H1 (cell line): Measurements from ENCODE around the gene MRTFB. TPM values are rescaled to one million over a fixed set of nuclear protein-coding genes. Genes with fewer than 3 reads are reported as not detected.

Experiments used
- CTCF ChIA-PET: fragments of 300-600 bp; sonication (Branson Sonifier 250); formaldehyde crosslinking; loops from one replicate; lab custom pipeline; 2021; ENCODE audit not compliant: partially characterized antibody; lab: Charles Lee
- POLR2A ChIA-PET: fragments of 300-600 bp; sonication (Branson Sonifier 250); formaldehyde crosslinking; loops from one replicate; lab custom pipeline; 2021; ENCODE audit warnings: inconsistent platforms; ENCODE audit not compliant: partially characterized antibody; lab: Charles Lee
- DNase-seq, 2 experiments: peaks; one replicate each; pipeline versions ENCODE4 v3.0.0 to v3.0.0-alpha.2; 2010 to 2022; ENCODE audit warnings: low spot score in 2 of 2, low read depth in 1 of 2, mixed read lengths in 1 of 2
- FAIRE-seq: peaks from 2 replicates; lab custom pipeline; 2011; peaks lifted over from hg19 to GRCh38; lab: Jason Lieb, UNC
- H2AFZ ChIP-seq: 2 replicates; pipeline ENCODE4 v1.8.1; 2012; ENCODE audit warnings: low read length, inconsistent platforms
- H2AK5ac ChIP-seq: 2 replicates; pipeline ENCODE4 v1.6.1; 2013; ENCODE audit warnings: low read depth, low read length
- H2BK120ac ChIP-seq: replicated peaks from 2 replicates; pipeline ENCODE3; 2013; ENCODE audit warnings: low read depth, low read length, inconsistent platforms
- H2BK12ac ChIP-seq: 2 replicates; pipeline ENCODE4 v1.6.1; 2013; ENCODE audit warnings: low read depth, low read length
- H2BK15ac ChIP-seq: 2 replicates; pipeline ENCODE4 v1.6.1; 2013; ENCODE audit warnings: low read length
- H2BK20ac ChIP-seq: 2 replicates; pipeline ENCODE4 v1.6.1; 2013; ENCODE audit warnings: low read length
- H2BK5ac ChIP-seq: 2 replicates; pipeline ENCODE4 v1.6.1; 2013; ENCODE audit warnings: low read depth, low read length
- H3K14ac ChIP-seq: 2 replicates; pipeline ENCODE4 v1.6.1; 2013; ENCODE audit warnings: inconsistent platforms; ENCODE audit not compliant: insufficient read length
- H3K18ac ChIP-seq: 2 replicates; pipeline ENCODE4 v1.6.1; 2013; ENCODE audit warnings: low read length; ENCODE audit errors: extremely low read depth
- H3K23ac ChIP-seq: 2 replicates; pipeline ENCODE4 v1.6.1; 2013; ENCODE audit warnings: inconsistent platforms; ENCODE audit not compliant: insufficient read length
- H3K23me2 ChIP-seq: 2 replicates; pipeline ENCODE4 v1.6.1; 2013; ENCODE audit warnings: low read depth, low read length
- H3K27ac ChIP-seq: 2 replicates; pipeline ENCODE4 v1.6.1; 2011; ENCODE audit warnings: low read depth, low read length, inconsistent platforms
- H3K27me3 ChIP-seq, 4 experiments: replicated peaks in 1 of 4; 1 replicate in 1 of 4; 2 replicates in 3 of 4; pipeline versions ENCODE4 v1.6.1 to v1.8.1; 2011 to 2013; ENCODE audit warnings: low read length in 3 of 4, mild to moderate bottlenecking in 3 of 4, inconsistent platforms in 2 of 4, mixed read lengths in 2 of 4, moderate library complexity in 1 of 4; ENCODE audit not compliant: control insufficient read depth in 3 of 4, insufficient read depth in 3 of 4; ENCODE audit errors: extremely low read depth in 1 of 4
- H3K36me3 ChIP-seq, 4 experiments: 2 replicates each; pipeline versions ENCODE4 v1.6.1 to v1.8.1; 2011 to 2013; ENCODE audit warnings: mild to moderate bottlenecking in 4 of 4, low read length in 3 of 4, moderate library complexity in 2 of 4, control low read depth in 1 of 4, inconsistent platforms in 1 of 4; ENCODE audit not compliant: insufficient read depth in 4 of 4, control insufficient read depth in 2 of 4
- H3K4ac ChIP-seq: replicated peaks from 2 replicates; pipeline ENCODE3; 2013; ENCODE audit warnings: low read length, low read depth, mixed read lengths, inconsistent platforms; ENCODE audit not compliant: insufficient read length
- H3K4me1 ChIP-seq, 4 experiments: replicated peaks in 1 of 4; 1 replicate in 1 of 4; 2 replicates in 3 of 4; pipeline versions ENCODE4 v1.6.1 to v1.8.1; 2011 to 2013; ENCODE audit warnings: low read length in 3 of 4, inconsistent platforms in 2 of 4, mixed read lengths in 1 of 4; ENCODE audit not compliant: insufficient read depth in 4 of 4, control insufficient read depth in 3 of 4
- H3K4me2 ChIP-seq, 2 experiments: 2 replicates each; pipeline versions ENCODE4 v1.6.1 to v1.8.1; 2011 to 2013; ENCODE audit warnings: low read depth in 2 of 2, low read length in 2 of 2, control low read depth in 1 of 2, inconsistent platforms in 1 of 2, mild to moderate bottlenecking in 1 of 2; ENCODE audit not compliant: insufficient read depth in 1 of 2
- H3K4me3 ChIP-seq, 4 experiments: fragments of 200-600, 300-600 bp in 1 of 4; sonication (generic), shearing (Covaris generic), sonication (Bioruptor Twin) in 1 of 4; 2 replicates each; pipeline versions ENCODE4 v1.5.1 to v1.8.1; 2011 to 2016; ENCODE audit warnings: low read length in 4 of 4, low read depth in 3 of 4, control low read depth in 2 of 4, inconsistent platforms in 2 of 4, mild to moderate bottlenecking in 2 of 4, mixed read lengths in 1 of 4, moderate library complexity in 1 of 4; ENCODE audit not compliant: insufficient read depth in 2 of 4; ENCODE audit errors: extremely low read depth in 1 of 4
- H3K56ac ChIP-seq: replicated peaks from 2 replicates; pipeline ENCODE3; 2013; ENCODE audit warnings: low read depth, mild to moderate bottlenecking, mixed read lengths, low read length, inconsistent platforms; ENCODE audit not compliant: insufficient read length
- H3K79me1 ChIP-seq: 2 replicates; pipeline ENCODE4 v1.6.1; 2013; ENCODE audit warnings: low read depth, low read length, control low read depth
- H3K79me2 ChIP-seq, 2 experiments: 2 replicates each; pipeline versions ENCODE4 v1.6.1 to v1.8.1; 2012 to 2013; ENCODE audit warnings: low read length in 2 of 2, mild to moderate bottlenecking in 2 of 2, inconsistent platforms in 1 of 2; ENCODE audit not compliant: insufficient read depth in 2 of 2, control insufficient read depth in 1 of 2
- H3K9ac ChIP-seq, 4 experiments: replicated peaks in 1 of 4; 1 replicate in 1 of 4; 2 replicates in 3 of 4; pipeline versions ENCODE4 v1.6.1 to v1.8.1; 2011 to 2013; ENCODE audit warnings: low read depth in 3 of 4, low read length in 3 of 4, control low read depth in 2 of 4, mild to moderate bottlenecking in 2 of 4, moderate library complexity in 2 of 4, inconsistent platforms in 1 of 4; ENCODE audit errors: extremely low read depth in 1 of 4
- H3K9me3 ChIP-seq, 2 experiments: 2 replicates each; pipeline versions ENCODE4 v1.6.1 to v1.8.1; 2012 to 2013; ENCODE audit warnings: mild to moderate bottlenecking in 2 of 2, moderate library complexity in 2 of 2, control low read depth in 1 of 2, inconsistent platforms in 1 of 2, low read depth in 1 of 2, low read length in 1 of 2, mixed read lengths in 1 of 2; ENCODE audit not compliant: insufficient read depth in 2 of 2
- H4K20me1 ChIP-seq, 2 experiments: replicated peaks in 1 of 2; 2 replicates each; pipeline versions ENCODE3 to v1.8.1; 2011 to 2013; ENCODE audit warnings: inconsistent platforms in 2 of 2, low read length in 2 of 2, mild to moderate bottlenecking in 1 of 2; ENCODE audit not compliant: insufficient read depth in 2 of 2, control insufficient read depth in 1 of 2
- H4K5ac ChIP-seq: 2 replicates; pipeline ENCODE4 v1.6.1; 2013; ENCODE audit warnings: low read length, low read depth, mixed read lengths, inconsistent platforms; ENCODE audit not compliant: insufficient read length
- H4K8ac ChIP-seq: 2 replicates; pipeline ENCODE4 v1.8.0; 2013; ENCODE audit warnings: mild to moderate bottlenecking, moderate library complexity, low read length, inconsistent platforms; ENCODE audit not compliant: insufficient read depth; ENCODE audit errors: extremely low read depth
- H4K91ac ChIP-seq: replicated peaks from 2 replicates; pipeline ENCODE3; 2013; ENCODE audit warnings: low read length, mixed read lengths, inconsistent platforms; ENCODE audit not compliant: insufficient read length
- CBX8 ChIP-seq: fragments of 300-800, 300-1000 bp; sonication (generic); IDR thresholded peaks from 2 replicates; pipeline ENCODE4 v1.7.1; 2016; ENCODE audit warnings: low read depth, low read length, borderline replicate concordance
- SIN3A ChIP-seq, 2 experiments: IDR thresholded peaks in 1 of 2; conservative IDR thresholded peaks in 1 of 2; 2 replicates each; pipeline ENCODE4 v1.6.1; 2011 to 2012; ENCODE audit warnings: low read length in 2 of 2, improper control_type of control experiment in 1 of 2, low read depth in 1 of 2, mild to moderate bottlenecking in 1 of 2
- SRF ChIP-seq: IDR thresholded peaks from 2 replicates; pipeline ENCODE4 v1.6.1; 2011; ENCODE audit warnings: mild to moderate bottlenecking, low read depth, low read length, moderate library complexity
- WGBS, 2 experiments: shearing (Covaris generic) in 1 of 2; methylation state at CpG; one replicate each; pipeline versions ENCODE4 v1.1.6 to v1.1.7; 2013 to 2015; ENCODE audit warnings: low lambda C conversion rate in 2 of 2, mixed read lengths in 2 of 2, inconsistent platforms in 1 of 2, low coverage in 1 of 2, missing lambda C conversion rate in 1 of 2; ENCODE audit not compliant: insufficient replicate concordance in 2 of 2, insufficient coverage in 1 of 2, insufficient read length in 1 of 2; ENCODE audit errors: extremely low coverage in 1 of 2, missing lambda C conversion rate in 1 of 2; 5-methylcytosine and 5-hydroxymethylcytosine counted together
- polyA plus RNA-seq, 7 experiments: library from polyadenylated mRNA; depleted of rRNA in 3 of 7; stranded (reverse) in 5 of 7; unstranded in 2 of 7; fragments of >200 nt in 5 of 7; fragments of 200-250 nt in 2 of 7; gene quantifications; 1 replicate in 5 of 7; 2 replicates in 1 of 7; 4 replicates in 1 of 7; pipeline versions ENCODE4 v1.2.1 to v1.2.3, GENCODE V29; 2011 to 2013; ENCODE audit warnings: missing spikeins in 2 of 7, mixed read lengths in 2 of 7
- total RNA-seq: library from RNA; stranded (reverse); fragmentation: NEBNext Ultra II Directional; extraction: Animal tissue kit (Norgen Biotek cat#: 25700); gene quantifications from 2 replicates; pipeline ENCODE4 v1.2.1, GENCODE V29; 2021

The MRTFB gene
- total and polyA plus RNA-seq, 2 of the 8 experiments (the other 6 are each of a cell fraction or from before 2014, with no cell fraction given) = 13.5 to 34.9 TPM

GRCh38 chr16:14062261-14062660, 8.9 kb upstream of the MRTFB start:
- ChIA-PET CTCF (interaction anchor here (0.8 to 1.5 kb wide), 5 partner anchors 8 to 234 kb away, joined by 3 to 5 read pairs (median 5); partner anchors contain the start of gene ERCC4), POLR2A (interaction anchor here (0.6 to 1.2 kb wide), 3 partner anchors 8 to 28 kb away, joined by 3 to 5 read pairs (median 4); no protein-coding TSS in a partner anchor)
- H2AK5ac ChIP-seq = no peak overlapping the region
- H4K5ac ChIP-seq = no peak overlapping the region
- WGBS, 2 experiments = 85% methylated on average over 7 of the region's 7 CpGs; no CpG with 5 or more reads in 1 of the 2 experiments
- no peaks in the 10 kb centered on the region for H3K27me3 ChIP-seq
- no peaks in the 10 kb centered on the region for H3K9me3 ChIP-seq
- H3K23ac ChIP-seq = no peak overlapping the region
- FAIRE-seq = no peak
- no peak overlapping the region for H2BK15ac ChIP-seq
- no peaks in the 10 kb centered on the region for H3K4me1 ChIP-seq
- no peak overlapping the region for H3K4me2 ChIP-seq
- no peak overlapping the region for H3K14ac ChIP-seq
- H3K4ac ChIP-seq = no peak overlapping the region
- no peak overlapping the region for H2BK120ac ChIP-seq
- no peaks in the 10 kb centered on the region for H3K36me3 ChIP-seq
- H3K79me2 ChIP-seq = no peaks in the 10 kb centered on the region
- no peak overlapping the region for H2BK12ac ChIP-seq
- no peak overlapping the region for H3K9ac ChIP-seq
- H4K91ac ChIP-seq = no peak overlapping the region
- H2BK20ac ChIP-seq = no peak overlapping the region
- no peaks in the 10 kb centered on the region for H4K20me1 ChIP-seq
- no peak overlapping the region for H3K4me3 ChIP-seq
- no peak overlapping the region for H4K8ac ChIP-seq
- no peak overlapping the region for H2AFZ ChIP-seq
- no peaks in the 10 kb centered on the region for H3K23me2 ChIP-seq
- H2BK5ac ChIP-seq = no peak overlapping the region
- DNase-seq = no peak
- TF ChIP-seq CBX8 = no peak
- TF ChIP-seq SRF = no peak
- no peak for TF ChIP-seq SIN3A (conservative IDR thresholded peaks at IDR 0.05 in 1 of 2, IDR thresholded peaks at IDR 0.05 in 1 of 2; ENCODE audit: low read depth in 1 of 2, low read length in 2 of 2)
- no peak overlapping the region for H3K56ac ChIP-seq
- no peaks in the 10 kb centered on the region for H3K79me1 ChIP-seq
- no peak overlapping the region for H3K18ac ChIP-seq
- H3K27ac ChIP-seq = no peak overlapping the region
